ENCODE measurements around the gene REXO5.
"Not testable (repeated sequence)": the region's sequence is repeated elsewhere in the genome, so short reads cannot be mapped to it uniquely, and the experiment has no call there.

DNA sequence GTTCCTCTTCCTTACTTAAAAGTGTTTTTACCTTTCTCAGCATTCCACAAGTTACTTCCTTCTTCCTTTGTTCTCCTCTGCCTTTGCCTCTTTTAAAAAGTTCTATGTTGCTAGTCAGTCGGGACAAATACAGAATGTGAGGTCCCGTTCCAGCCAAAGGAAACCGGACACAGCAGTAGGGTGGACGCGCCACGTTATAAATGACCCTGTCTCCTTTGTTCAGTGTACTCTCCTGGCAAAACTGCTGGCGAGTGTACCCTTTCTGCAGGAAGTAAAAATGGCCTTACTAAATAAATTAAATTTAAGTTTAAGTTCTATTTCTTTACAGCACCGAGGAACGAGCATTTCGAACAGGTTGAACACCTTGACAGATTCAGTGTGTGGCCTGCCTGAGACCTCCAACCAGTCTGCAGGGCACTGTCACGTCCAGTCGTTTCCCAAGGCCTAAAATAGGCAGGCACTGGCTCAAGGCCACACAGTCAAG lies 601 bp upstream of the REXO5 start:
- TF ChIP-seq POLR2AphosphoS5, POLR2A (IDR thresholded peaks at IDR 0.05): not testable (repeated sequence)
- TF ChIP-seq, protein P1, sequence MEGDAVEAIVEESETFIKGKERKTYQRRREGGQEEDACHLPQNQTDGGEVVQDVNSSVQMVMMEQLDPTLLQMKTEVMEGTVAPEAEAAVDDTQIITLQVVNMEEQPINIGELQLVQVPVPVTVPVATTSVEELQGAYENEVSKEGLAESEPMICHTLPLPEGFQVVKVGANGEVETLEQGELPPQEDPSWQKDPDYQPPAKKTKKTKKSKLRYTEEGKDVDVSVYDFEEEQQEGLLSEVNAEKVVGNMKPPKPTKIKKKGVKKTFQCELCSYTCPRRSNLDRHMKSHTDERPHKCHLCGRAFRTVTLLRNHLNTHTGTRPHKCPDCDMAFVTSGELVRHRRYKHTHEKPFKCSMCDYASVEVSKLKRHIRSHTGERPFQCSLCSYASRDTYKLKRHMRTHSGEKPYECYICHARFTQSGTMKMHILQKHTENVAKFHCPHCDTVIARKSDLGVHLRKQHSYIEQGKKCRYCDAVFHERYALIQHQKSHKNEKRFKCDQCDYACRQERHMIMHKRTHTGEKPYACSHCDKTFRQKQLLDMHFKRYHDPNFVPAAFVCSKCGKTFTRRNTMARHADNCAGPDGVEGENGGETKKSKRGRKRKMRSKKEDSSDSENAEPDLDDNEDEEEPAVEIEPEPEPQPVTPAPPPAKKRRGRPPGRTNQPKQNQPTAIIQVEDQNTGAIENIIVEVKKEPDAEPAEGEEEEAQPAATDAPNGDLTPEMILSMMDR (IDR thresholded peaks at IDR 0.05) = not testable (repeated sequence)
